HG03558 (cell line): ENCODE data around the gene TEX10.

ENCODE experiments used
- ATAC-seq: cut with Tn5 transposase; IDR thresholded peaks from one replicate; pipeline ENCODE4 v1.9.1; 2021; ENCODE audit warnings: moderate number of reproducible peaks; ENCODE audit not compliant: unreplicated experiment; ENCODE audit errors: extremely low read depth

Gene TEX10

GRCh38 chr9:100287186-100287585 lies 65.6 kb downstream of the TEX10 start:
- no peak for ATAC-seq

GRCh38 chr9:100286257-100286656 lies 66.5 kb downstream of the TEX10 start:
- no peak for ATAC-seq

GRCh38 chr9:100285601-100286000 lies 67.1 kb downstream of the TEX10 start:
- ATAC-seq: no peak

- ATAC-seq: no peak
Observed at GRCh38 chr9:100285080-100285479, 67.7 kb downstream of the TEX10 start.

GRCh38 chr9:100284247-100284646 lies 68.5 kb downstream of the TEX10 start:
- no peak for ATAC-seq

GRCh38 chr9:100282388-100282719 lies 70.4 kb downstream of the TEX10 start:
- ATAC-seq: no peak

GRCh38 chr9:100281676-100282387 lies 70.9 kb downstream of the TEX10 start:
- ATAC-seq: no peak

GRCh38 chr9:100281066-100281465 lies 71.7 kb downstream of the TEX10 start:
- no peak for ATAC-seq

- no peak for ATAC-seq
Observed at GRCh38 chr9:100277166-100277979, 75.4 kb downstream of the TEX10 start.

- ATAC-seq: no peak
Observed at GRCh38 chr9:100269656-100270055, 83.1 kb downstream of the TEX10 start.

- ATAC-seq: no peak
Observed at GRCh38 chr9:100268271-100268670, 84.5 kb downstream of the TEX10 start.

GRCh38 chr9:100267211-100267610 lies 85.5 kb downstream of the TEX10 start:
- ATAC-seq: no peak
